COLO668 (cell line): ENCODE measurements around the gene KIAA0825.
"Not testable (repeated sequence)": the region's sequence is repeated elsewhere in the genome, so short reads cannot be mapped to it uniquely, and the experiment has no call there.

Experiments used
- DNase-seq: peaks from one replicate; lab custom pipeline; 2025; ENCODE audit not compliant: unreplicated experiment; lab: John Stamatoyannopoulos, UW

Gene KIAA0825

DNA sequence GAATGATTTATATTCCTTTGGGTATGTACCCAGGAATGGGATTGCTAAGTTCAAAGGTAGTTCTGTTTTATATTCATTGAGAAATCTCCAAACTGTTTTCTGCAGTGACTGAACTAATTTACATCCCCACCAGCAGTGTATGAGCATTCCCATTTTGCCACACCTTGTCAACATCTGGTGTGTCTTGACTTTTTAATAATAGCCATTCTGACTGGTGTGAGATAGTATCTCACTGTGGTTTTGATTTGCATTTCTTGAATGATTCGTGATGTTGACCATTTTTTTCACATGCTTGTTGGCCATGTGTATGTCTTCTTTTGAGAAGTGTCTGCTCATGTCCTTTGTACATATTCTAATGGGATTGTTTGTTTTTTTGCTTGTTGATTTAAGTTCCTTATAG is 421.5 kb downstream of the KIAA0825 start:
- DNase-seq, result no peak

DNA sequence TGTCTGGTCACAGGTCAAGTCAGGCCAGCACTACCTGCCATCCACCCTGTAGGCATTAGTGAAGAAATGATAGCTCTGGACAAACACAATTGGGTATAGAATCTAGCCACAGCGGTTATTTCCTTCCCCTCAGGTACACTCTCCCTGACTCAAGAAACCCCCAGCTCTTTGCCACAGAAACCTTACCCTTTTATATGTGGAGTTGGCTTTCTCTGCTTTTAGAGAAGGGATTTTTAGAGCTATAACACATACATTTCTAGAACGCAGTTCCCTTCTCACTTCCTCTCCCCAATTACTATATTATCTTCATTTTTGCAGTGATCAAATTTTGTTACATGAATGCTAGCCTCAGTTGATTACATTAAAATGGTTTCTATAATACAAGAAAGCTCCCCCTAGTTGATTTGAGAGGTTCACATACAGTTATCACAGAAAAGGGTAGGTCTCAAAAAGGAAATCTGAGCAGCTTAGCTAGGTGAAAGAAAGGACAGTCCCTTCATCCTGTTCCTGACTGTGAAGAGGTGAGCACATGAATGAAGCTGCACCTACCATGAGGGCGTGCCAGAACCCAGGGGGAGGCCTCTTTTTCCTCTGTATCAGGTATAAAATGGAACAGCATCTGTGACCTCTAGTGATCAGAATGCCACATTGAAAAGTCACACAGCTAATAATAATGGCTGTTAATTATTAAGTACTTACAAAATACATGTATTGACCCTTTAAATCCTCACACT is 425.6 kb downstream of the KIAA0825 start:
- DNase-seq, result no peak

DNA sequence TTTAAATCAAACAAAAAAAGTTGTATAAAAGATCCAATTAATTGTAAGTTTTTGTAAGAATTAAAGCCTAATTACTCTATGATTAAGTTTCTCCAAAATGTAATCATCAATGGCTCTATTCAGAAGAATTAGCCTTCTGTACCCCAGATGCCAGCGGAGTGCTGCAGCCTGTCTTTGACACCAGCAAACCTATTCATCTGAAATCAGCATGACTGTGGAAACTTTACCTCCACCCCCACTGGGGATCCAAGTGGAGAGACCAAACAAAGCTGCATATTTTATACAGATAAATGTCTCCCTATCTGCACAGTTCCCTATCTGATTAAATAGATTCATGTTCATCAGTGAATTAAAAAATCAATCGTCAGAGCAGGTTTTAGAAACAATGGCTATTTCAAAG is 426.8 kb downstream of the KIAA0825 start:
- no peak for DNase-seq

DNA sequence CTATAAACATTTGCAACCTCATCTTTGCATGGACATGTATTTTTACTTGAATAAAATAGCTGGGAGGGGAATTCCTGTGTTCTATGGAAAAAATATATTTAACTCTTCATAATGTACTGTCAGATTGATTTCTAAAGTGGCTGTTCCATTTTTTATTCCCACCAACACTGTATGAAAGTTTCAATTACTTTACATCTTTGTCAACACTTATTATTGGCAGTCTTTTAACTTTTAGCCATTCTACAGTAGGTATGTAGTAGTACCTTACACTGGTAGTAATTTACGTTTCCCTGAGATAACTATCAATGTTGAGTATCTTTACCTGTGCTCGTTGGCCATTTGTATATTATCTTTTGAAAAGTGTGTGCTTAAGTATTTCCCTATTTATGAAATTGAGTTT is 429.7 kb downstream of the KIAA0825 start:
- no peak for DNase-seq

DNA sequence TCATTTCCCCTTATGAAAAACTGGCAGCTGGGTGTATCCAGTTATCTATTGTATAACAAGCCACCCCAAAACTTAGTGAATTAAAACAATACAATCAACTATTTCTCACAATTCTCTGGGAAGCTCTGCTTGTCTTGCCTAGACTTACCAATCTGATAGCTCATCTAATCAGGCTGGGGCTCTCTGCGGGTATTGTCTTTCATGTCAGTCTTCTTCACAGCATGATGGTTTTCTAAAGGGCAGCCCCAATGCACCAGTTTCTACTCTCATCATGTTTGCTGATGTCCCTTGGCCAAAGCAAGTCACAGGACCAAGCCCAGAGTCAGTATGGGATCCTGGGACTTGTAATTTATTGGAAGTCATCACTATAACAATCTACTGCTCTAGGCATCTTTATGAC is 433.5 kb downstream of the KIAA0825 start:
- DNase-seq, result no peak

DNA sequence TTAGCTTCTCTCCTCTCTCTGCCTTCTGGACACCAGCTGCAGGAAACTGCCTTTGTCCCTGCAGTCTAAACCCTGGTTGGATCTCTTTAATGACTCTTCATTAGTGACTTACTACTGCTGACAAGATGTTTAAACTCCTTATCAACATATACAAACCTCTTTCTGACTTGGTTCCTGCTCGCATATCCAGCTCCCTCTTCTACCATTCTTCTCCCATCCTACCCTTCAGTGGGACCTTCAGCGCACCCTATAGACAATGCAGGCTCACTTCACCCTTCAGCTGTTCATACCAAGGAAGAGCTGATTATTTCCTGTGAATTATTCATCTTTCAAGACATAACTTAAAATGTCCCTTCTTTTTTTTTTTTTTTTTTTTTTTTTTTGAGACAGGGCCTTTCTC is 436.5 kb downstream of the KIAA0825 start:
- no peak for DNase-seq

DNA sequence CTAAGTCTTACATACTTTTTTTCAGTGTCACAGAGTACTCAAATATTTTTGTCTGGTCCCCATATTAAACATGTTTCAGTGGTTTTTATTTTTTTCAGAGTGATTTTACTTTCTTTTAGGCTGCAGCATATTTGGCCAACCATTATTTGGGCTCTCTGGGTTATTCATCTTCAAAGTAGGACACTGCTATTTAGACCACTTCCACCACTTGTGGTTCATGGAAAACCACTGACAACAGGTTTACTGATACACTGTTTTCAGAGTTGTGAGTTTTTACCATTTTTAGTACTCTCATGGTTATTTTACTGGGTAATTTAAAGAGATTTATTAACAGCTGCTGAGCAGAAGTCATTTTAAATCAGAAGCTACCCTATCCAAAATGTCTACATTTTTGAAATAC is 437.6 kb downstream of the KIAA0825 start:
- DNase-seq, result no peak

DNA sequence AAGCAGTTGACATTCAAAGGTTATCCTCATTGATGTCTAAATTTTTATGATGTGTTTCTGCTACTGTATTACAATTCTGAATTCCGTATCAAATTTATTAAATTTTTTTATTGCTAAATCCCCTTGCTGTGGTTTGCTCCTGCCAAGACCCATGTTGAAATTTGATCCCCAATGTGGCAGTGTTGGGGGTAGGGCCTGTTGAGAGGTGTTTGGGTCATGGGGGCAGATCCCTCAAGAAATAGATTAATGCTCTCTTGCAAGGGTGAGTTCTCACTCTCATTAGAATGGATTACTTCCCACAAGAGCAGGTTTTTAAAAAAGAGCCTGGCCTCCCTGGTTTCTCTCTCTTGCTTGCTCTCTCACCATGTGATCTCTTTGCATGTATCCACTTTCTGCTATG is 442.5 kb downstream of the KIAA0825 start:
- no peak for DNase-seq

DNA sequence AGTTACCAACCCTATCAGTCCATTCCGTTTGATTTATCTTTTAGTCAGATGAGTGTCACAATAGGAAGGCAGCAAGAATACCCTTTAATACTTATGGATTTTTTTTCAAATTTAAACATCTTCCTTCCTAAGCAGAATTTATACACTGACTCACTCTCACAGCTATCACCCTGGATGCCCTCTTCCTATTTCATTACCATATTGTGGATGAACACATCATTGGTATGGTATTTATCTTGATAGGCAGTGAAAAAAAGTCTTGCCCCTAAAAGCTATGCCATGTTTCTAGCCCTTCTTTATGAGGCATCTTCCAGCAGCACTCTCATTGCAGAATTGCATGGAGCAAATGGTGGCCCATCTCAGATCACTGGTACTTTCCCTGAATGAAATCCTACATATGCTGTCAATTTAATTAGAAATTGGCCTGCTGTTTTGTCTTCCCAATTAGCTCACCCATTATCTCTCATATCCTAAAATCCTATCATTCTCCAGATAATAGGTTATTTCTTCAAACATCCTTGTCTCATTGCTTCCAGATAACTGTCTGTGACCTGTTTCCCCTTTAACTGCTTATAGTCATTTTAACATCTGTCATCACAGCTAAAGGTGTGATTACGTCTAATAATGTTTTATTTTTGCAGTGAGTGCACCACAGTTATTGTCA is 443.5 kb downstream of the KIAA0825 start:
- DNase-seq, result no peak

DNA sequence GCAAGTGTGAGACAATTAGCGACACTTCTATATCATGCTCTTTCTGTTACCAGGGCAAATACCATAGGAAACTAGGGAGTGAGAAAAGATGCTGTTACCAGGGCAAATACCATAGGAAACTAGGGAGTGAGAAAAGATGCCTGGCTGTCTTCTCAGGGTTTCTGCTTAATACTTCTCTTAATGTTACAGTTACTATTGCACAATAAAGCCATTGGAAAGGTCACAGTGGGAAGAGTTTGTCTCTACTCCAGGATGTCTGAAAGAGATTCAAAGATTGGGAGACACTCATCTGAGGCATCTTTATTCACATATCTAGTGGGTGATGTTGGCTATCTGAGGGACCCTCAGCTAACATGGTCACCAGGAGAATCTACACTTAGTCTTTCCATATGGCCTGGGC is 445.3 kb downstream of the KIAA0825 start:
- no peak for DNase-seq

DNA sequence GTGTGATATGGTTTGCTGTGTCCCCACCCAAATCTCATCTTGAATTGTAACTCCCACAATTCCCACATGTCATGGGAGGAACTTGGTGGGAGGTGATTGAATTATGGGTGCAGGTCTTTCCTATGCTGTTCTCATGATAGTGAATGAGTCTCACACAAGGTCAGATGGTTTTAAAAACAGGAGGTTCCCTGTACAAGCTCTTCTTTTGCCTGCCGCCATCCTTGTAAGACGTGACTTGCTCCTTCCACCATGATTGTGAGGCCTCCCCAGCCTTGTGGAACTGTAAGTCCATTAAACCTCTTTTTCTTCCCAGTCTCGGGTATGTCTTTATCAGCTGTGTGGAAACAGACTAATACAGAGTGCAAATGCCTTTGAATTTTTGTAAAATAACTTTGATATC is 447.3 kb downstream of the KIAA0825 start:
- DNase-seq, result not testable (repeated sequence)

DNA sequence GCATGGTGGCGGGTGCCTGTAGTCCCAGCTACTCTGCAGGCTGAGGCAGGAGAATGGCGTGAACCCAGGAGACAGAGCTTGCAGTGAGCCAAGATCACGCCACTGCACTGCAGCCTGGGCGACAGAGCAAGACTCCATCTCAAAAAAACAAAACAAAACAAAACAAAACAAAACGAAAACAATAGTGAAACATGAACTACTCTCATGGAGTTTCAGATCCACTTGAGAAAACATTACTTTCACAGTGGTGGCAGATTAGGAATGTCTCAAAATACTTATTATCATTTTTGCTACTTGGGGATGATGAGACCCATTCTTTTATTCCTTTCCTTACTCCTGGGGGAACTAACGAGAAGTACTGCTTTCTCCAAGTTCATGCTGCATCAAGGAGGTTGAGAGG is 448.2 kb downstream of the KIAA0825 start:
- DNase-seq, result not testable (repeated sequence)

DNA sequence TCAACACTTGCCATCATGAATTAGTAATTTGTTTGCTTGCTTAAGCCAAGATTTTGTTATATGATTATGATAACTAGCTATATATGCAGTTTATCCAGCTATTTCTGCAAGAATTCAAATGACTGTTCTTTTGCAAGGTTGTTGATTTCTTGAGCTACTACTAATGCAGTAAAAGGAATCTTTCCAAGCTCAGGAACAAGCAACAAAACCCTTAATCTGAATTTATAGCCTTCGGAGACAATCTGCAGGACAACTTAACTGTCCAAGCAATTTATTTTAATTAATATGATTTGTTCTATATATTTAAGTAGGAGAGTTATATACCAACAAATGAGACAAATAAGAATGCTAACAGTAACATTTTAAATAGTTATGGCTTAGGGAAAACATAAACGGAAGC is 450.3 kb downstream of the KIAA0825 start:
- DNase-seq, result no peak

DNA sequence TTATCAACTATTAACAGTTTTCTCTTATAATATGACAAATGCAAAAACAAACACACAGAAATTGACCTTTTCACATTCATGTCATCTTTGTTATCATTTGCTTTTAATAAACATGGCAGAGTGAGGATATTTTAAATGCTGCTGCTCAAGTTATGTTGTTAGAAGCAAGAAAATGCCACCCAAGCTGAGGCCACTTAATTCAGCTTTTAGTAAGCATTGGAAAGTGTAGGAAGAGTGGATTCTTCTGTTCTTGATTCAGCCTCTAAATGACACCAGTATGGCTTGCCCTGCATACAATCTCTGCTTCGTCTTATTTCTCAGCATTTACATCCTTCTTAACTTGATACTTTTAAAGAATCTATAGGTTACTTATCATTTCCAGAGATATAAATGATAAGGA is 456.6 kb downstream of the KIAA0825 start:
- DNase-seq, result no peak

DNA sequence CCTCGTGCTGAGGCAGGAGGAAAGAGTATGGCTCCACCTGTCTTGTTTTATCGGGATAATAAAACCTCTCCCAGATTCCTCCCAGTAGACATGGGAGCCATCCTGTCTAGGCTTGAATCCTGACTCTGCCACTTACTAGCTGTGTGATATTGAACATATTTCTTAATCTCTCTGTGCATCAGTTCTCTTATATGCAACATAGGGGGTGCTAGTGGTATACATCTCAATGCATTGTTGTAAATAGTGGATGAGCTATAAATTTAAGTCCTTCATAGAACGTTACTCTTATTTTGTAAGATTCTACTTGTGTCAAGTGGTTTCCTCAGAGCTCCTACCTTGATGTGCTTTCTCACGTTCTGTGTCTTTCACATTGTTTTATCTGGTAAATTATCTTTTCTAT is 459.3 kb downstream of the KIAA0825 start:
- DNase-seq, result no peak

DNA sequence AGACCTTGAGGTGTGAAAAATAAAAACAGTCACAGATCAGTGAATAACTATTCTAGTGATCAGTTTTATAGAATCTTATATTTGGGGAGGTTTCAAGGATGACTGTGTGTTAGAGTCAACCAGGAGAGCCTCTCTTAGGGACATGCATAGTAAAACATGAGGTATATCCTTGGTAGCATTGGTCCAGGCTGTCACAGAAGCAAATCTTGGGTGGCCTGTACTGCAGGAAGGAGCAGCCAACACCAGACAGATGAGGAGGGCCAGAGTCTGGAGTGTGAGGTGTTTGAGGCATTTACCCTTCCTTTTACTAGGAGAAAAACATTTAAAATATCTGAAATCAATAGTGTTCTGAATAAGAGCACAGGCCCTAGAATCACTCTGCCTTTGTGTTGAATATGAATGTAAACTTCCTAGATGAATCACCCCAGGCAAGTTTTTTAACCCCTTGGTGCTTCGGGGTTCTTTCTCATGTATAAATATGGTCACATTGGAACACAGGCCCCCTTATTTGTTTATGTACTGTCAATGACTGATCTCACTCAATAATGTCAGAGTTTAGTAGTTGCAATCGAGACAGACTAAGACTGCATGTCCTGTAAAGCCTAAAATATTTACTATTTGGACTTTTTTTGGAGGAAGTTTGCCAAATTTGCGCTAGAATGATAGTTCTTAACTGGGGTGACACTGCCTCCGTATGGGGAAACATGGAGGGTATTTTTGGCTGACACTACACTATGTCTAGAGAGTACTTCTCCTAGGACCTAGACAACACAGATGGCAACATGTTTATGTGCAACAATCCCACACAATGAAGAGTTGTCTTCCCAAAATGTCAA is 460.5 kb downstream of the KIAA0825 start:
- DNase-seq, result no peak

DNA sequence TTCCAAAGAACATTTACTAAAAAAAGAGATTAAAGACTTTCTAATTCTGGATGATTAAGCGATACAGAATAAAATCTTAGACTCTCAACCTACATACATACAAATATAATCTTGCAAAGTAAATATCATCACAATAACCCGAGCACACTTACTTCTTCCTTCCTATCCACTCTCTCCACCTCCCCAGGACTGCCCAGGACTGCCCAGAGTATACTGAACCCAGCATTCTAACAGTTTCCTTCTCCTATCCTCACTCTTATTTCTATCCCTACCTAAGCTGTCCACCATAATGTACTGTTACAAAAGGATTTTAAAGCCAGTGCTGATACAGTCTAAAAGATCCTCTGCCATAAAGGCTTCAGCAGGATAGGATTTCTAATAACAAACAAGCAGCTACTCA is 463.7 kb downstream of the KIAA0825 start:
- no peak for DNase-seq

DNA sequence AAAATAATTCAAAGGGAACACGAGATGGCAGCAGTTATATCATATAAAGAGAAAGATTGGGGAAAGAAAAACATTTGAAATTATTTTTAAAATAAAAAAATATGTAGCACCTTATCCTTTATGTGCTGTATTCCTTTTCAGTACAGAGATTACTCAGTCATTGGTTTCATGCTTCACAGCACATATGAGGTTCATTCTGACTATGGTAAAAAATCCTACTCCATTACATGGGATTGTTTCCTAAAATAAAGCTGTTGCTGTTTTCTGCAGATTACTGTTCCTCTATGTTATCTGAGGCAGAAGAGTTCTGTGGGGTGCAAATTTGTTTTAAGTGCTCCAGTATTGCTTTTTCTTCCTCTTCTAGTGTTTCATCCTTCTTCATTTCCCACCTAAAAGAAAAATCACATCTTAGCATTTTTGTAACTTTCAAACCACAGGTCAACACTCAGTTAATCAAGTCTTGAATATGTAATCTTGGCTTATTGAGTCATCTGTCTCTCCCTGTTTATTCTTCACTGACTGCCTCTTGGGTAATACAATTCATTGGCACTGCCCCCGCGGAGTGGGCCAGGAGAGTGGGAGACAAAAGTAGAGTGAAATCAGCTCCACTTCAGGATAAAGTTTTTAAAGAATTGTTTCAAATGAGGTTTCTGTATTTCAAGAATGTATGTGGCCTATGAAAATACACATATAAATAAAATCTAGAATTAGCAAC is 464.5 kb downstream of the KIAA0825 start:
- DNase-seq, result no peak

DNA sequence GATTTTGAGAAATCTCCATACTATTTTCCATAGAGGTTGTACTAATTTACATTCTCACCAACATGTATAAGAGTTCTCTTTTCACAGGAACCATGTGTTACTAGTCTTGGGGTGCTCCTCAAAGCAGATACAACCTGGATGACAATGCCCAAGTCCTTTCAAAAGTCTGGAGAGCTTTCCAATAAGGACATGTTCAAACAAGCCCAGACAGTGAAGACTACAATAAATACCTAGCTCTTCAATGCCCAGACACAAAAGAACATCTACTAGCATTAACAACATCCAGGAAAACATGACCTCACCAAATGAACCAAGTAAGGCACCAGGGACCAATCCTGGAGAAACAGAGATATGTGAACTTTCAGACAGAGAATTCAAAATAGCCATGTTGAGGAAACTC is 474.8 kb downstream of the KIAA0825 start:
- DNase-seq, result not testable (repeated sequence)

DNA sequence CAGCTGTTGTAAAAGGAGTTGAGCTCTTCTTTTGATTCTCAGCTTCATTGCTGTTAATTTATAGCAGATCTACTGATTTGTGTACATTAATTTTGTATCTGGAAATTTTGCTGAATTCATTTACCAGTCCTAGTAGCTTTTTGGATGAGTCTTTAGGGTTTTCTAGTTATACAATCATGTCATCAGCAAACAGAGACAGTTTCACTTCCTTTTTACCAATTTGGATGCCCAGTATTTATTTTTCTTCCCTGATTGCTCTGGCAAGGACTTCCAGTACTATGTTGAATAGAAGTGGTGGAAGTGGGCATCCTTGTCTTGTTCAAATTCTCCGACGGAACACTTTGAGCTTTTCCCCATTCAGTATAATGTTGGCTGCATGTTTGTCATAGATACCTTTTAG is 478.1 kb downstream of the KIAA0825 start:
- DNase-seq, result no peak

DNA sequence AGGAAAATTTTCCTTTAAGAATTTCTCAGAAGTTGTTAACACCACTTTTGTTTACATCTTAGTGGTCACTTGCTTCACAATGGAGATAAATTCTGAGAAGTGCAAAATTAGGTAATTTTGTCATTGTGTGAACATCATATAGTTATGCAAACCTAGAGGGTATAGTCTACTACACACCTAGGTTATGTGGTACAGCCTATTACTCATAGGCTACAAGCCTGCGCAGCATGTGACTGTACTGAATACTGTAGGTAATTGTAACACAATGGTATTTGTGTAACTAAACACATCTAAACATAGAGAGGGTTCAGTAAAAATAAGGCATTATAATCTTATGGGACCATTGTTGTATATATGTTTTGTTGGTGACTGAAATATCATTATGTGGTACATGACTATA is 488.3 kb downstream of the KIAA0825 start:
- DNase-seq, result no peak
